ENCODE results near the gene SDSL. TPM values are rescaled to one million over a fixed set of nuclear protein-coding genes. Genes with fewer than 3 reads are reported as not detected.

The SDSL gene
- total and polyA plus RNA-seq, 2 of the 4 experiments (the other 2 are of a cell fraction): 6.3 to 10.9 TPM

- ChIA-PET CTCF (no interaction called here), POLR2A (ENCODE audit: unreplicated experiment) (no interaction called here)
- intact Hi-C loops (cut with micrococcal nuclease): no loop called here
- Histone ChIP-seq H3K4ac (ENCODE audit: low read depth, low read length) (no peak overlapping the region), H3K4me2 (ENCODE audit: low read depth, low read length) (no peak overlapping the region), H2AK5ac (ENCODE audit: low read depth, low read length) (no peak overlapping the region), H4K5ac (ENCODE audit: low read depth, low read length) (no peak overlapping the region), H2AFZ (replicated peaks; ENCODE audit: low read length, poor library complexity) (no peak overlapping the region), H3K27ac (ENCODE audit: insufficient read depth, low read length) (no peak overlapping the region), H2BK5ac (ENCODE audit: low read depth, low read length, poor library complexity, severe bottlenecking) (no peak overlapping the region), H4K91ac (ENCODE audit: insufficient read depth, low read depth, low read length) (no peak overlapping the region), H3K27me3 (ENCODE audit: control insufficient read depth, insufficient read depth, low read length) (peaks cover 2% of the 10 kb centered on the region), H3K36me3 (ENCODE audit: control insufficient read depth, insufficient read depth, low read length) (no peaks in the 10 kb centered on the region), H4K8ac (ENCODE audit: low read depth in 2 of 2, low read length in 2 of 2) (no peak overlapping the region), H3K14ac (replicated peaks; ENCODE audit: low read depth, low read length) (no peak overlapping the region), H2BK120ac (ENCODE audit: low read depth, low read length) (no peak overlapping the region), H3K23ac (ENCODE audit: low read depth, low read length) (no peak overlapping the region), H3K79me1 (ENCODE audit: low read depth in 1 of 2, low read length in 2 of 2) (no peaks in the 10 kb centered on the region), H2AK9ac (replicated peaks; ENCODE audit: low read depth, low read length, poor library complexity) (no peak overlapping the region), H3K9ac (ENCODE audit: low read depth, low read length) (no peak overlapping the region), H3K9me3 (ENCODE audit: control insufficient read depth, insufficient read depth, low read length) (no peaks in the 10 kb centered on the region), H2BK20ac (ENCODE audit: low read depth, low read length) (no peak overlapping the region), H3K4me1 (ENCODE audit: control insufficient read depth, insufficient read depth, low read length) (no peaks in the 10 kb centered on the region), H3K18ac (ENCODE audit: low read depth, low read length) (no peak overlapping the region), H2BK15ac (ENCODE audit: low read depth, low read length) (no peak overlapping the region), H4K20me1 (ENCODE audit: insufficient read depth, low read length) (no peaks in the 10 kb centered on the region), H3K9me1 (ENCODE audit: insufficient read depth, low read length) (no peaks in the 10 kb centered on the region), H3K56ac (ENCODE audit: extremely low read depth, insufficient read depth, low read length) (no peak overlapping the region), H3K4me3 (ENCODE audit: insufficient read depth, low read depth, low read length) (no peak overlapping the region)
- no CpG with 5 or more reads among the region's 5 CpGs for WGBS, 2 experiments (ENCODE audit: extremely low coverage in 2 of 2, insufficient read length in 1 of 2)
- dilution Hi-C loops (cut with HindIII; ENCODE audit: low sequenced_read_pairs, unreplicated experiment): no loop called here
- TF ChIP-seq NFE2L2 (IDR thresholded peaks at IDR 0.05; ENCODE audit: low read depth, low read length) (no peak), CTCF (conservative IDR thresholded peaks at IDR 0.05; ENCODE audit: low read depth, low read length) (no peak), CEBPB (IDR thresholded peaks at IDR 0.05; ENCODE audit: low read depth, low read length) (no peak), RAD21 (IDR thresholded peaks at IDR 0.05; ENCODE audit: low read length) (no peak), MXI1 (IDR thresholded peaks at IDR 0.05; ENCODE audit: borderline replicate concordance, low read depth, low read length) (no peak), MAZ (IDR thresholded peaks at IDR 0.05; ENCODE audit: borderline replicate concordance, low read depth, low read length) (no peak), MAFK (IDR thresholded peaks at IDR 0.05; ENCODE audit: low read depth, low read length) (no peak), RFX5 (IDR thresholded peaks at IDR 0.05; ENCODE audit: low read depth, low read length) (no peak)
- TF ChIP-seq, protein P1, sequence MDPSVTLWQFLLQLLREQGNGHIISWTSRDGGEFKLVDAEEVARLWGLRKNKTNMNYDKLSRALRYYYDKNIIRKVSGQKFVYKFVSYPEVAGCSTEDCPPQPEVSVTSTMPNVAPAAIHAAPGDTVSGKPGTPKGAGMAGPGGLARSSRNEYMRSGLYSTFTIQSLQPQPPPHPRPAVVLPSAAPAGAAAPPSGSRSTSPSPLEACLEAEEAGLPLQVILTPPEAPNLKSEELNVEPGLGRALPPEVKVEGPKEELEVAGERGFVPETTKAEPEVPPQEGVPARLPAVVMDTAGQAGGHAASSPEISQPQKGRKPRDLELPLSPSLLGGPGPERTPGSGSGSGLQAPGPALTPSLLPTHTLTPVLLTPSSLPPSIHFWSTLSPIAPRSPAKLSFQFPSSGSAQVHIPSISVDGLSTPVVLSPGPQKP (IDR thresholded peaks at IDR 0.05; ENCODE audit: borderline replicate concordance, low read depth, low read length): no peak
- BruUV-seq (replicated peaks): no TSS peak
- DNase-seq: no peak
- ATAC-seq (ENCODE audit: low read depth): no peak
- in situ Hi-C loops (cut with MboI; ENCODE audit: low sequenced_read_pairs): no loop called here
These were observed 13.2 kb downstream of the SDSL start for GRCh38 chr12:113435367-113435766.
